ENCODE measurements around the gene HEATR9.

HEATR9 gene

DNA sequence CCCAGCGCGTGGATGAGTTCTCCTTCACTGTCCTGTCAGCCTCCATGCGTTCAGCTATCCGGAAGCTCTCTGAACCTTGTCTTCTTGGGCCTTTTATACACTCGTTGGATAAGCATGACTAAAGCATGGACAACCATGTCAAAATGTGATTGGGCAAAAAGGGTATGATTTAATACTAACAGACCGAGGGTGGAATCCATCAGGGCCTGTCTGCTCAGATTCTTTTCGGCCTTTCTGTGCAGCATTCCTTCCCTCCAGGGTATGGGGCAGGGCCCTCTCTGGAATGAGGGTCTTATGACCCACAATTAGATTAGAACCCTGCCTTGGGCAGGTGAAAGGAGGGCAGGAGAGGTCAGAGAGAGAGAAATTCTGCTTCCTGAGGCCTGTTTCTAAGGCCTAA, 25.5 kb upstream of the HEATR9 start:
- DNase-seq = no peak

DNA sequence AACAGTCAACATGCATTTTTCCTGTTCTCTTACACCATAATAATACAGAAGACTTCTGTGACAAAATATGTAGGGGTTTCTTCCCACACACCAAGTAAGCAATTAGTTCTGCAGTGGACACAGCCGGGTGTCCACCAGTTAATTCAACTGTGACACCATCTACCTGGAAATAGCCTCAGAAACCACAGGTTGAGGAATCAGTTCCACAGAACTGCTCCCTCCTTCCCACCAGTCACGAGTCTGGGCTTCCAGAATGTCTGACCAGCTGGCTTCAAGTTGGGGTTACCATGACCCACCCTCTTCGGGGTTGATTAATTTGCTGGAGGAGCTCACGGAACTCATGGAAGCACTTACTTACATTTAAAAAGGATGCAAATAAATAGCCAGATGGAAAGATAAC, 25.1 kb upstream of the HEATR9 start:
- DNase-seq = no peak

DNA sequence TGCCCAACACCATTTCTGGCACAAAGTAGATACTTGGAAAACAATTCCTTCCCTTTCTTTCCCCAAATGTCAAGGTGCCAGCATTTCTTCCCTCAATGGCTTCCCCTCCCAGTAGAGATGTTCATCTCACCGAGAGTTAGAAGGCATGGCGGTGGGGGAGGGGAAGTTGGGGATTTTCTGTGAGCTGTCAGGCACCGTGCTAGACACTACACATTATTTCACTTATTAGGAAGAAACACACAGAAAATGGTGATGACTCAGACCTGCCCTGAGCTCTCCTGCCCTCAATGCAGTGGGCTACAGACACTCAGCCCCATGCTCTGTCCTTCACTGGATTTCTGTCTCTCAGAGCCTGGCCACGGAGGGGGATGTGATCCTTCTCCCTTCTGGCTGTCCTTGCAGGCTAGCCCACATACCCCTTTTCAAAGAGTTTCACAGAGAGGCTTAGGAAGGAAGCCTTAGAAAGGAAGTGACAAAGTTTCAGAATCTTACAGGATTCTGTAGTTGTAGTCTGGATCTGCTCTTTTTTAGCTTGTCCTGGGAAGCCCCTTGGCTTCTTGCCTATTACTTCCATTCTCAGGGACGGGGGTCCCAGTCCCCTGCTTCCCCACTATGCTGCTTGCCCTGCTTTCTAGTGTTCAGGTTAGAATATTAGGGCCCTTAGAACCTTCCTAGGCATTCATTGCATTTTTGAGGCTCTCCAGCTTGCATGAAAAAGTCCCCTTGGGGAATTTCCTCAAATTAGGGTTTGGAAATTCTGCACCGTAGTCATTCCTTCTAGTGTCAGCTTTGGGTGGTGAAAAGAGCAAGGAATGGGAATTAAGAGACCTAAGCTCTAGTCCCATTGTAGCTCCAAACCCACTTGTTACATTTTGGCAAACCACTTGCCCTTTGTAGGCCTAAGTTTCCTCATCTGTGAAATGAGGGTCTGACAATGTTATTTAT, 23.7 kb upstream of the HEATR9 start:
- DNase-seq = peak; percentile 31

DNA sequence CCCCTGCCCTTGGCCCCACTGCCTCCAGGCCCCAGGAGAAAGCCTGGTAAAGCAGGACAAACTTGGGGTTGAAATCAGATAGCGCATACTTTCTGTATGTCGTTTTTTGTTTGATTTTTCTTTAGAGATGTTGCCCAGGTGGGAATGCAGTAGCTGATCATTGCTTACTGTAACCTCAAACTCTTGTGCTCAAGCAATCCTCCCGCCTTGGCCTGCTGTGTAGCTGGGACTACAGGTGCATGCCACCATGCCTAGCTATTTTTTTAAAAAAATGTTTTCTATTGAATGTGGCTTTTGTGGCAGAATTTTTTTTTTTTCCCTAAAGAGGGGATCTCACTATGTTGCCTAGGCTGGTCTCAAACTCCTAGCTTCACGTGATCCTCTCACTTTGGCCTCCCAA, 22.6 kb upstream of the HEATR9 start:
- DNase-seq = no peak

DNA sequence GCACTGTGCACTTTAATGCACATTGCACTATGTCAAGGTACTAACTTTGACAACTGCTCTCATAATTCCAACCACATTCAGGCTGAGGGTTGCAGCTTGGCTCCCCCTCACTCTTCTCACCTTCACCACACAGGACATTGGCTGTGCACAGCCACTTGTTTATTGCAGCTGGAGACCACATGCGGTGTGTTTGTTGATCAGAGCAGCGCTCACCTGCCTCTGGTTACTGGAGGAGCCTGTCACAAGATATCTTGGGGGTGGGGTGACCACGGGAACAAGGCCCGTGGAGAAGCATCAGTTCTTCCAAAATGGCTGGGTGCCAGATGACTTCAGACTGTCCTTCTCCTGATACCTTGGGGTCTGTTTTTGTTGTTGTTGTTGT, 22.1 kb upstream of the HEATR9 start:
- DNase-seq = no peak

DNA sequence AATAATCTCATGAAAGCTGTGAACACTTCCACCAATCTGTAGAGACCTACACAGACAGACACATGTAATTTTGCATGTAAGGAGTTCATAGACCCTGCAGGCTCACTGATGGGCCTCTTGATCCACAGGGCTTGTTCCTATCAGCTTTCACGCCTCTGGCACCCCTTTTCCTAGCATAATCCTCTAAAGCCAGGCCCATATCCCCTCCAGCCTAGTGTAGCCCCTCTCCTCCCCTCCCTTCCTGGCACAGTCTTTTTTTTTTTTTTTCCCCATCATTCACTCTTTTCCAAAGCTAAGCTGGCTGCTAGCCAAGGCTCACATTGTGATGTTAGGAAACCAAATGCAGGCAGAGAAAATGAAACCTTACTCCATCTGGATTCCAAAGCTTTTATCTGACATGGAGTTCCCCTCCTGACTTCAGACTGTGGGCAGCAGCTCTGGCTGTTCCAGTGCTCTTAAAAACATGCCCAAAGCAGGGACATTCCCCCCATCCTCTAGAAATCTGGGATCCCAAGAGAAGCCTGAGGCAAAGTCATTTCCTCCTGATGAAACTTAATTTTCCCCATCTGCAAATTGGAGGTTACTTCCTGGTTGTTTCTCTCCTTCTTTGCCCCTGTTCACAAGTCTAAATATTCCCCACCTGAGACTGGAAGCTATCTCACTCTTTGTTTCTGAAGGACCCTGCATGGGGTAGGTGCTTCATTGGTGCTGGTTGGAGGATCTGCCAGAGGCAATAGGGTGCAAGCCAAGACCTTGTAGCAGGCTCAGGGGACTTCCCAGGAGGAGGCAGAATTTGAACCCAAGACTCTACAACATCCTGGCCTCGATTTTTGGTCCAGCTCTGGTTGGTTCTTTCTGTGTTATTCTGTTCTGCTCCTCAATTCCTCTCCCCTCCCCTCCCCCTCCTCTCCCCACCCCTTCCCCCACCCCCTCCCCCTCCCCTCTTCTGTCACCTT, 21.4 kb upstream of the HEATR9 start:
- peak; percentile 74 for DNase-seq

DNA sequence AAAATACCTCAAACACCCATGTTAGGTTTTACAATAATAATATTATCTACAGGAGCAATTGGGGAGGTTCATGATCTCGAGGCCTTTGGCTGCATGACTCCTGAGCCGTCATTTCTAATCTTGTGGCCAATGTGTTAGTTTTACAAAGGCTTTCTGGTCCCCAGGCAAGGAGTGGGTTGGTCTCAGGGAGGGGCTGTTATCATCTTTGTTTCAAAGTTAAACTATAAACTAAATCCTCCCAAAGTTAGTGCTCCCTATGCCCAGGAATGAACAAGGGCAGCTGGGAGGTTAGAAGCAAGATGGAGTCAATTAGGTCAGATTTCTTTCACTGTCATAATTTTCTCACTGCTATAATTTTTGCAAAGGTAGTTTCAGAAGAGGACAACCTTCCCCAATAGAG, 20.6 kb upstream of the HEATR9 start:
- no peak for DNase-seq

DNA sequence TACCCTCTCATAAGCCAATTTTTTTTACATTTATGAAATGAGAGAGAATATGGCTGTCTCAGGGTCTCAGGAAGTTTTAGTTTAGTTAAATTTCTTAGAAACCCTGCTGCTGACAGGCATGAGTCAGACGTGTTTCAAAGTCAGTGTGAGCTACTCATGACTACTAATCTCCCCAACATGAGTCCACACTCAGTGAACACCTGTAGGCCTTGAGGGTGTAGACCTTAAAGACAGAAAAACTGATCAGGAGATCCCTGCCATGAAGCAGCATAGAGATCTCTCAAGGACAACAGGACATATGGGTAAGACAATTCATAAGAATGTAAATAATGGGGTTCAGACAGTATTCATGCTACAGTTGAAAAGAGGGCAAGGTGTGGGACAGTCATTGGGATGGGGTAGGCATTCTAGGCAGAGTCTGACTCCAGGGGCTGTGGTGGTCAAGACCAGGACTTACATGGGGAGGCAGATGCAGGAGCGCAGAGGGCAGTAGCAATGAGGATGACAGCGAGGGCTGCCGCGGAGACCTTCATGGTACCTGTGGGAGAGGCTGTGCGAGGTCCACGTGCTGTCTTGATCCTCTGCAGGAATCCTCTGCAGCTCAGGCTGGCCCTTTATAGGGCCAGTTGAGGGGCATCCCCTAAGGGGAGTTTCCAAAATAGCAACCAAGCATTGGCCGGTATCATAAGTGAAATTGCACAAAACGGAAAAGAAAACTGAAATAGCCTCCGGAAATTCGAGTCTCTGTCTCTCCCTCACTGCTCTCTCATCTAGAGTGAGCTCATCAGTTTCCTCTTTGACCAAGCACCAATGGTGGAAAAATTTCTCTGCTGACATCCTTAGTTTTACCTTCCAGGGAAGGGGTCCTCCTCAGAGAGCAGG, 11.3 kb upstream of the HEATR9 start, which contains the start of gene CCL5:
Gene CCL5, minus strand, starts transcription at position 588 of the 882 bp plus-strand sequence.
- DNase-seq = no peak

DNA sequence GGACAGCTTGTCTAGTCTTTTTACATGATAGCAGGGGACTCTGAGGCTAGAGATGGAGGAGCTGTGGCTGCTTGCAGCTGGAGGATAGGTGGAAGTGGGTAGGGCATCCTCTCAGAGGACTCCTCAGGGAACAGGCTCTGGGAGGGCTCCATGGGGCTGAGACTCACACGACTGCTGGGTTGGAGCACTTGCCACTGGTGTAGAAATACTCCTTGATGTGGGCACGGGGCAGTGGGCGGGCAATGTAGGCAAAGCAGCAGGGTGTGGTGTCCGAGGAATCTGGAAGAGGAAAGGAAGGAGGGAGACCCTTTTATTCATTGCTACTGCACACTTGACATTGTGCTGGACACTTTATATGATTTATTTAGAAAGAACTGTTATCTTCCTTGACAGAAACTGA, 9.7 kb upstream of the HEATR9 start:
- no peak for DNase-seq

DNA sequence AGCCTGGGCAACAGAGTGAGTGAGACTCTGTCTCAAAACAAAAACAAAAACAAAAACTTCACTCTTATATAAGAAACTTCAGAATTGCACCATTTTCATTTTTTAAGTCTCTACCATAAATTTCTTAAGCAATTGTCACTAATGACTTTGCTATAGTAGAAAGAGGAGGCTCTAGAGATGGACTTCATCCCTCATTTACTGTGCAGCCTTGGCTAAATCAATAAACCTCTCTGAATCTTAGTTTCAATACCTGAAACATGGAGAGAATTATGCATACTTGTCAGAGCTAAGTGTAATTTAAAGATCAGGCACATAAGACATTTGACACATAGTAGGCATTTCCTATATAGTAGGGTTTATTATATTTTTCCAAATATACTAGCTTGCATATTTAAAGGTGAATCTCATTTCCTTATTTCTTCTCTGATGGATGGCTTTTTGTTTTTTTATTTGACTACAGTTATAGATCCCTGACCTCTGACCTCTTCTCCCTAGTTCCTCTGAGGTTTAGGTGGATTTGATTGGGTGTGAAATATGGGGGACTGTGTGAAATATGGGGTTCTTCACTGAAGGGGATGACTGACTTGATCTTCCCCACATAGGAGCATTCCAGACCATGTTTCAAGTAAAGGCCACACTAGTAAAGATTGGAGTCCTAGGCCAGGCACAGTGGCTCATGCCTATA, 8.8 kb upstream of the HEATR9 start:
- no peak for DNase-seq

DNA sequence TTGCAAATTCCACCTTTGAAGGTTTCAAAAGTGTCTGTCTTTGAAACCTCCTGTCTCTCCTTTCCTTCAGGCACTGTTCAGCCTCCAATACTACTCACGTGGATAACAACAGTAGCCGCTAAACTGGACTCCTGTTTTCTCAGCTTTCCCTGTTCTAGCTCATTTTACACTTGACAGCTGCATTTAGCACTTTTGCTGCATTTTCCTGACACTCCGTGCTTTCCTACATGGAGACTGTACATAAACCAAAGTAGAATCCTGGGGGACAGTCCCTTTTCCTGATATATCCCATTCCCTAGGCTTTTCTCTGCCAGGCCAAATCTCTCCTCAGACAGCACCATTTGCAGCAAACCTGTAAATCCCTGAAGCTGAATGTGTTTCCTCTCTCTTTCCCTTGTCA, 7.8 kb upstream of the HEATR9 start:
- DNase-seq = no peak

DNA sequence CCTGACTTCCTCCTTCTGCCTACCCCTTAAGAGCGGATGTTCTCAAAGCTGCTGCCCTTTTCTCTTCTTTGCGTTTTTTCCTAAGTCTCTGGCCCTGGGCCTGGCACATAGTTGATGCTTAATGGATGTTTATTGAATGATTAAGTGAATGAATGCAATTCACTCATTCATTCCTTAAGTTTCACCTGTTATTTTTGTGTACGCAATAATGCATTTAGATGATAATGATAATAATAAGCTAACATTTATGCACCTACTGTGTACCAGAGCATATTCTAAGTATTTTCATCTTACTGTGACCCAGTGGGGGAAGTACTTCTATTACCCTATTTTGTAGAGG, 7.1 kb upstream of the HEATR9 start:
- no peak for DNase-seq

DNA sequence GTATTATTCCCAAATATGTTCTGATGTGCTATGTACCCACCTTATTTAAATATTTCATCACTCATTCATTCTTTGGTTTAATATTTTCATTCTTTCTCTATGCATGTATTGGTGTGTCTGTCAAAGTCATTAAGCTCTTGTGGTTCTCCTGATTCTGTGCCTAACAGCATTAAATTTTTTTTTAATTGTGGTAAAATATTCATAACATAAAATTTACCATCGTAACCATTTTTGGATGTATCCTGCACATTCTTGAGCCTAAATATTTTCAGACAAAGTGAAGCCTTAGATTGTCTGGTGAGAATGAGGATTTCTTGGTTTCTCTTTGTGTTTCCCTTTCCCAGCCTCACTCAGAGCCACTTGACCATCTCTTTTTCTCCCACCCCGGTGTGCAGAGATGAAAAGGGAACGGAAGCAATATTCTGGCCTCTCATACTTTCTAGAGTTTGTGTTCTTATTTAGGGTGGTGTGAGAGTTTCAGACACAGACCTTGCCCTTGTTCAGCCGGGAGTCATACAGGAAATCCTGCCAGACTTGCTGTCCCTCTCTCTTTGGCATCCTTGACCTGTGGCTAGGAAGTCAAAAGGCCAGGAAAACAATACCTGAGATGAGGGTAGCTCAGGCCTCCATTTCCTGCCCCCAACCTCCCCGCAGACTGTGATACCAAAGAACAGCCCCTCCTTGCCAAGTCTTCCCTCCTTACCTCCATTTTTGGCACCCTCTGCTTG, 6.5 kb upstream of the HEATR9 start:
- DNase-seq = no peak

DNA sequence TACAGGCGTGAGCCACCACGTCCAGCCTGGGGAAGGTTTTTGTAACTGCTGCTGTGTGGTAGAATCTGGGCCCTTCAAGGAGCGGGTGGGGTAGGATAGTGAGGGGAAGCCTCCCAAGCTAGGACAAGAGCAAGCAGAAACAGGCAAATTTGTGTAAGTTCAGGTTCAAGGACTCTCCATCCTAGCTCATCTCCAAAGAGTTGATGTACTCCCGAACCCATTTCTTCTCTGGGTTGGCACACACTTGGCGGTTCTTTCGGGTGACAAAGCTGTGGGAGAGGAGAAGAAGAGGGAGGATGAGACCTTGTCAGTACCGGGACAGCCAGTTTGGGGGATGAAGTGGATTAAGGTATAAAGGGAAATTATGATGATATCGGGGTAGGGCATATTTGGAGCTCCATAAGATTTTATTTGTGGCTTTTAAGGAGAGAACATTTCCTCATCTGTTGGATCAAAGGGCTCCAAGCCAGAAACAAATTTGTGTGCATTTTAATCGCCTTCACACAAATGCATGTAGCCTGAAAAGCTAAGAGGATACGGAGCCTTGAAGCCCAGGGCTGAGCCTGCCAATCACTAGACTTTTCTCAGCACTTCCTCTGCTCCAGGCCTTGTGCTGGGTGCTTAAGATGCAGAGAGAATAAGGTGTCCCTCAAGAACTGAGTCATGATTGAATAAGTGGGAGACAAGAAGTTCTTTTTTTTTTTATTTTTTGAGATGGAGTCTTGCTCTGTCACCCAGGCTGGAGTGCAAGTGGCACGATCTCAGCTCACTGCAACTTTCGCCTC, 3.7 kb upstream of the HEATR9 start:
- DNase-seq = no peak

DNA sequence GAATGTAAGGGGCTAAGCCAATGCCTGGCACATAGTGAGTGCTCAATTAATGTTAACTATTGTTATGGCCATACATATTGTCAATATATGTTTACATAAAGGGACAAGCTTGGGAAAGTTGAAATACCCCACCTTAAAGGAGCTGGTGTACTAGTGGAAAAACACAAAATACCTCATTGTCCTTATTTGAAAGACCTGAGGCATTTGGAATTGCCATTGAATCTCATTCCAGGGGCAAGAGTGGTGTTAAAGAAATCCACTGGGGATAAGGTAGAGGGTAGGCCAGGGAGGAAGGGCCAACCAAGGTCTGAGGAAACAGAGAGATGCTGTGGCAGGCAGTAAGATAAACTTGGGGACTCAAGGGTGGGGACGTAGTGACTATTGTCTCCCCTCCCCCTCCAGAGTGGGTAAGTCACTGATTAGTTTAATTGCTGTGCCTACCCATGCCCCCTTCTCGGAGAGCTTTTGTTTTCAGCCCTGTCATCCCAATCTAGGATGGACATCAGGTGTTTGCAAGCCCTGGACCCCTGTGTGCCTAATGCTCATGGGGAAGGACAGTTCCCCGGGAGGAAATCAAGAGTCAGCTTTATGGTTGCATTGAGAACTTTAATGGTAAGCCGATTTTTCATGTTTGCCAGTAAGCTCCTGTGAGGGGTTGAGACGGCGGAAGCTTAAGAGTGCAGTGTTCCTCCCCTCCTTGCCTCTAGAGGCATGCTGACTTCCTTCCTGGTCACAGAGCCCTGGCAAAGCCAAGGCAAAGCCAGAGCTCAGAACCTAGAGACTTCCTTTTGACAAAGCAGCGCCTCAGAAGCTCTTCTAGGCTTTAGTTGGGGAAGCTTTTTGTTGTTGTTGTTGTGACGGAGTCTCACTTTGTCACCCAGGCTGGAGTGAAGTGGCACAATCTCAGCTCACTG, 2.5 kb upstream of the HEATR9 start:
- no peak for DNase-seq

DNA sequence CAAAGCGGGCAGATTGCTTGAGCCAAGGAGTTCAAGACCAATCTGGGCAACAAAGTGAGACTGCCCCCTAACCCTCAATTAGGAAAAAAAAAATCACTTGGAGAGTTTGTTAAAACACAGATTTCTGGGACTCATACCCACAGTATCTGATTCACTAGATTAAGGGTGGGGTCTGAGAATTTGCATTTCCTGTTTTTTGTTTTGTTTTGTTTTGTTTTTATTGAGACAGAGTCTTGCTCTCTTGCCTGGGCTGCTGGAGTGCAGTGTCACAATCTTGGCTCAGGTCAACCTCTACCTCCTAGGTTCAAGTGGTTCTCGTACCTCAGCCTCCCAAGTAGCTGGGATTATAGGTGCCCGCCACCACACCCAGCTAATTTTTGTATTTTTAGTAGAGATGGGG, 1.1 kb downstream of the HEATR9 start:
- no peak for DNase-seq

DNA sequence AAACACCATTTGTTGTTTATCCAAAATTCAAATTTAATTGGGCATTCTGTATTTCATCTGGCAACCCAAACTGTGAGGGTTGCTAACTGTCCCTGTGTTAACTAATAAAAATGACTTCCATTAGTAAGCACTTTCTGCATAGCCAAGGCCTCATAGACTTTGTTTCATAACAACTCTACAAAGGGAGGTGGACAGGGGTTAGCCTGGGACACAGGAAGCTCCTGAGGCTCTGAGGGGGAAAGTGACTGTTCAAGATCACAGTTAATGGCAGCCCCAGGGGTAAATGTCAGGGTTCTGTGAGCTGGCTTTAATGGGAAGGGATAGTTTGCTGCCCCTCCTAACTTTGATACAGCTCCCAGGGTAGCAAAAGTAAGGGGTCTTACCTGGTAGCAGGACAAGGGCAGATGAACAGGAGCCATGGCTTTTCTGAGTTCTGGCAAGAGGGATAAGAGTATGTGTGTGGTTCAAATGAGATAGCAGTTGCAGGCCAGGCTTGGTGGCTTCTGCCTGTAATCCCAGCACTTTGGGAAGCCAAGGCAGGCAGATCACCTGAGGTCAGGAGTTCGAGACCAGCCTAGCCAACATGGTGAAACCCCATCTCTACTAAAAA, 2.2 kb downstream of the HEATR9 start:
- DNase-seq = no peak

DNA sequence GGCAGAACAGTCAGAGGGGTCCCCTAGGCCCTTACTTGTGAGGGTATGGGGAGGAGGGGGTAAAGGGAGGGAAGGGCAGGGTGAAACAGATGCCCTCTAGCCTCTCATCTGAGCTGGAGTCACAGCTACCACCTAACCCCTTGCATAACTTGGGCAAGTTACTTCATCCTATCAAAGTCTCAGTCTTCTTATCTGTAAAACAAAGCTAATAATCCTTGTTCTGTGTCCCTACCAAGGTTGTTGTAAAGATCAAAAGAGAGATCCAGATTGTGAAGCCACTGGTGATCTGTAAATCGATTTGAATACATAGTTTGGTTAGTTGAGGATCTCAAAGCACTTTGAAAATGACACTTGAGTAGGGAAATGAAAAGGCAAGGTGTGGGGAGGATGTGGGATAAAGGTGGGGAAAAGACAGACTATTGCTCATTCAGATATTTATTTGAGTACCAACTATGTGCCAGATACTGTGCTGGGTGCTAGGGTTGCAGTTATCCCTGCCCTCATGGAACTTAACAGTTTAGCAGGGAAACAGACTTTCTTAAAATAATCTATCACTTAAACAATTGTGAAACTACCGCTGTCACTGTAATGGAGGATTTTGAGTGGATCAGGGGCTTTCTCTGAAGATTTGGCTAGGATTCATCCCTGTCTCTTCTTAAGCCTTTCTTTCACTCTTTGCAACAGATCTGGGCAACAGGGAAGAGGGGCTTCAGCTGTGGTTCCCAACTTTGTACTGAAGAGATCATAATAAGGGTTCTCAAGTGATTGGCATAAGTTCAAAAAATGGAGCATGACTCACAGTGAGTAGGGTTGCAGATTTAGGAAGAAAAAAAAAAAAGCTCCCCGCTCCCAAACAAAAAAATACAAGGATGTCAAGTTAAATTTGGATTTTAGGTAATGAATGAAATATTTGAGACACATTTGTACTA, 3.0 kb downstream of the HEATR9 start:
- DNase-seq = peak; percentile 57

All from fibroblast of upper back skin (primary cell).